HG03575 (cell line): ENCODE measurements around the gene PSMC3IP.

Source experiments
- ATAC-seq: cut with Tn5 transposase; IDR thresholded peaks from one replicate; pipeline ENCODE4 v1.9.1; 2021; ENCODE audit not compliant: unreplicated experiment, insufficient number of reproducible peaks, low FRiP score; ENCODE audit errors: extremely low read depth

PSMC3IP gene

DNA sequence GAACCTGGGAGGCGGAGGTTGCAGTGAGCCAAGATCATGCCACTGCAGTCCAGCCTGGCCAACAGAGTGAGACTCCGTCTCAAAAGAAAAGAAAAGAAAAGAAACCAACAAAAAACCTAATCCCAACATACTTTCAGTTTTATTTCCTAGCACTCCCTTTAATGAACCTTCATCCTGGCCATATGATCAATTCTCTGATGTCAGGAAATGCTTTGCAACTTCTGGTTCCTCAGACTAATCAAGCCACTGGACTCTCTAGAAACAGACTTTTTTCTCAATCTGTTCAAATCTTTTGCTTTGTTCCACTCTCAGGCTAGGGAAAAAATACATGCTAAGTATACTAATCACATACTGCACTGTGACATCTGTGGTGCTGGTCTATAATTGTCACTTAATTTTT, 13.4 kb upstream of the PSMC3IP start:
- ATAC-seq: no peak

DNA sequence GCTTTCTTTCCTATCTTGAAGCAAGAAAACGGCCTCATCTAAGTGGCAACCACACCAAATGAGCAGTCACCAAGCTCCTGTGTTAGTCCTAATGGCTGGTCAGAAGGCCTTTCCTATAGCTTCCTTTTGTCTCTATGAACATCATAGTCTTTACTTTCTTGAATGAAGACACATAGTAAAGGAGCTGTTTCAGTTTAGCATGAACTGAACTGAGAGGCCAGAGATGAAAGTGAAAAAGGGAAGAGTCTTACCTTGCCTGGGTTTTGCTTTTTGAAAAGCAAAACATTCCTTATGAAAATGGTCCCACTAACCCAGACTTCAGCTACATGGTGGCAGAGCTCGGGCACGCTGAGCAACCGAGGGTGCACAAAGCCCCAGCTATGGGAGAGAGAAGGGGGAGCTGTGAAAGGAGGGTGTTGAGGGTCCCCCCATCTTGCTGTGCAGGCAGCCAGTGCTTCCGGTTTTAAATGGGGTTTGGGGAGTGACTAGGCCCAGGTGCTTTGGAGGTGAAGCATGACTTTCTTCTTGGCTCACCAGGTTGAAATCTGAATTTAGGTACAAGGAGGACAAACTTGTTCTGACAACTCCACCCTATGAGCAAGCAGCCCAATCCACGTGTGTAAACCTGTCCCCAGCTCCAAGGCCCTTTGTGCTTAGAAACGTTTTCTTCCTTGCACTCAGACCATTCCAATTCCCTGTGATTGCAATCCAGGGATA, 9.1 kb upstream of the PSMC3IP start:
- no peak for ATAC-seq

DNA sequence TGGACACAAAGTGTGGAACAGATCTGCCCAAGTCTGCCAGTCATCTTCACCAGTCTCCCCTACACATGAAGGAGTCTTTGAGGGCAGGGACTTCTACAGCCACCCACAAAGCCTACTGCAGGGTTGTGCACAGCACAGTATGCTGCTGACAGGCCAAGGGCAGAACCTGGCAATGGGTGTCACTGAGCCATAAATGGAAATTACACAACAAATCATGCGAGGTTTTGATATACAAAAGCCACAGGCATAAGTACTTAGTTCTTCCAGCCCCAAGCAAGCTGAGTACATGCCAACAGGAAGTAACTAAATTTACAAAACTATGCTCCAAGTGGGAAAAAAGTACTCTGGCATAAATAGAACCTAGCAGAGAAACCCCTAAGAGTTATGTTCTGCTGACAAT, 7.8 kb upstream of the PSMC3IP start:
- no peak for ATAC-seq

DNA sequence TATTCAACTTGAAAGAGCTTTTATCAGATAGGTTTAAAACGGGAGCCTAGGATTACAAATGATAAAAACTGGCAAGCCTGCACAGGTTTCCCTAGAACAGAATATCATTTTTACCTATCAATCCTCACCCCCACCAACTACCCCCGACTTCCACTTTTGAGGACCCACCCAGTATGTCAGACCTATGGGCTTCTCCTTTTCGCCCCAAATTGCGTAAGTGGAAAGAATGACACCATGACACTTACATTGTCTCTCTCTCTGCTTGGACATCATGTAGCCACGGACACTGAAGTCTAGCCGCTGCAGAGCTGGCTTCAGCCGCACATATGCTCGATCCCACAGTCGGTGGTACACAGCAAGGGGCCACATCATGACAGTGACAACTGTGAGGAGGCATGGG, 7.4 kb upstream of the PSMC3IP start:
- no peak for ATAC-seq

DNA sequence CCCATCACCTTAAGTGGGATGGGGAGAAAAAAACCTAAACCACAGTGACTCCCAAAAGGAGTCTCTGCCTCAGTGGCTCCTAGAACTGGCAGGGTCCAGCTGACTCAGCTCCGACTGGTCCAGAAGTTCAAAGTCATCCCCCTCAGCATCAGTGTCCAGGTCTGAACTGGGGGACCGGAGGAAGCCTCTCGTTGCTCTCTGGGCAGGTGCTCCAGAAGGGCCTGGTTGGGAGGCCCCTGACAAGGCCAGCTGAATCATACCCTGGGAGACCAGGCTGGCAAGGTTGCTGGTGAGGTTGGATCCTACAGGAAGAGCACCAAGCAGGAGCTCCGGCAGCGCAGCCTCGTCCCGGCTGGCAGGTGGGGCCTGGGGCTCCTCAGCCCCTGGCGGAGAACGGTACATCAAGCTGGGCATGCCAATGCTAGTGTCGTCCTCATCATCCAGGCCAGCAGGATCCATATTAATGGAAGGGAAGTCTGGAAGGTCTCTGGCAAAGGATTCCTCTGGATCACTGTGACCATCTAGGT, 4.3 kb upstream of the PSMC3IP start:
- no peak for ATAC-seq

DNA sequence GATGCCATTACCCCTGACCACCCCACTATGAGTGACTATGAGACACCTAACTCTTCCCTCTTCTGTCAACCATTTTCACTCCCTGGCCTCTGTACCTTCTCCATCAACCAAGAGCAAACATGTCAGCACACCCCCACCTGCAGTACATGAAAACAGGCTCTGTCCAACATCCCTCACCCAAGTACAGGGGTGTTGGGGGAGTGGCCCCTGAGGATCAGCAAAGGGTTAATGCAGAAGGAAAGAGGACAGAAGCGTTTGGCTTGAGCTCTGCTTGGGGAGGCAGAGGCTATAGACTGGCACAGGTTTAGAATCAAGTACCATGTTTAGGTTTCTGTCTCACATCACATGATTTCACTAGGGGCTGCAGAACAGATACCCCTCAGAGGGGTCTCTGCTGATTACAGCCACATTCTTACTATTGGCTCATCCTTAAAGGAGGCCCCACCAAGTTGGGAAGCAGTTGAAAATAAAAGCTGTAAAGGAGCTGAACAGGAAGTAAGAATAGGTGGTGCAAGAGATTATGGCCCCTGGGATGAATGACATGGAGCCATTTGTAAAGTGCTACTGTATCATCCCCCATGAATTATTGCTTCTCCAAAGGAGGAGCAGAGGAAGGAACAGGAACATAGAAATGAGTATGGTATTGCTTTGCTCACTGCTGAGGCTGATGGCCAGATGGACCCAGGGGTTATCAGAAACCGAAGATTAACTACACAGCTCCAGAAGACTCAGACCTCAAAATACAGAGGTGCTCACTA, 2.4 kb upstream of the PSMC3IP start:
- no peak for ATAC-seq

DNA sequence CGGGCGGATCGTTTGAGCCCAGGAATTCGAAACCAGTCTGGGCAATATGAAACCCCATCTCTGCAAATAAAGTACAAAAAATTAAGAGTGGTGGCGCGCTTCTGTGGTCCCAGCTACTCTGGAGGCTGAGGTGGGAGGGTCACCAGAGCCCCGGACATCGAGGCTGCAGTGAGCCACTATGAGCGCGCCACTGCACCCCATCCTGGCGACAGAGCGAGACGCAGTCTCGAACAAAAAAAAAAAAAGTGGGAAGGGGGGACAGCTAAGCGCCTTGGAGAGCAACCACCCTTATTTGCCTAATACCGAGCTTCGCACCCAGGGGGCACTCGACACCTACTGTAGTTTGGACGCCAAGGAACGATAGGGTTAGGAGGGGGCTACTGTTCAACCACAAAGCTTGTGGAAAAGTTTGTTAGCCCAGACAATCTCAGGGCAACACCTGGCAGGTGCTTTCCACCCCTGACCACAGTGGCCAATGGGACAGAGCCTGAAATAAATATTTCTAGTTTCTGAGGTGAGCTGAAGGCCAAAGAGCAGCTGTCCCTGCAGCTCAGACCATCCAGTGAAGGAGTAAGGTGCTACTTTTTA, 847 bp upstream of the PSMC3IP start:
- no peak for ATAC-seq

DNA sequence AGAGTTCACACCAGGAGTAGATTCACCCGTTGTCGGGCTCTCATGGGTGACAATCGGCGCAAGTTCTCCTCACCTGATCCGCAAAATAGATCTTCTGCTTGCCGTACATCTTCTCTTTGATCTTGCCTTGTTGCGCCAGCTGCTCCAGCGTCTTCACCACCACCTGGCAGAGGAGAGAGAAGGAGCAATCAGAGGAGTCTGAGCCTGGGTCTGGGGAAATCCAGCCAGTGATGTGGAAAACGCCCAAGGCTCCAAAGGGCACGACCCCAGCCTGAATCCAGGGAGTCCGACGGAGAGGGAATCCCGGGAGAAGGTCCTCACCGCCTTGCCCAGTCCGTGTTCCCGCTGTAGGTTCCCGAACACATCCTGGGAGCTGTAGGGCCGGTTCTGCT, 393 bp downstream of the PSMC3IP start:
- no peak for ATAC-seq

DNA sequence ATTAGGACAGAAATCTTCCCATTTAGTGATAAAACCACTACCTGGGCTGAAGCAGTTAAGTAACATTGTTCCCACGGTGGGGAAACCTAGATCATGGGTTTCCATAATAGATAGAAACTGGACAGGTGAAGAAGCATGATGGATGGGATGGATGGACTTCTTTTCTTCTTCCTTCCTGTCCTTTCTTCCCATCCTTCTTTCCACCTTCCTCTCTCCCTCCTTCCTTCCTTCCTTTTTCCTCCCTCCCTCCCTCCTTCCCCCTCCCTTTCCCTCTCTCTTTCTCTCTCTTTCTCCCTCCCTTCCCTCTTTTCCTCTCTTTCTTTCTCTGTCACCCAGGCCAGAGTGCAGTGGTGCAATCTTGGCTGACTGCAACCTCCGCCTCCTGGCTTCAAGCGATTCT, 3.1 kb downstream of the PSMC3IP start:
- ATAC-seq: no peak

DNA sequence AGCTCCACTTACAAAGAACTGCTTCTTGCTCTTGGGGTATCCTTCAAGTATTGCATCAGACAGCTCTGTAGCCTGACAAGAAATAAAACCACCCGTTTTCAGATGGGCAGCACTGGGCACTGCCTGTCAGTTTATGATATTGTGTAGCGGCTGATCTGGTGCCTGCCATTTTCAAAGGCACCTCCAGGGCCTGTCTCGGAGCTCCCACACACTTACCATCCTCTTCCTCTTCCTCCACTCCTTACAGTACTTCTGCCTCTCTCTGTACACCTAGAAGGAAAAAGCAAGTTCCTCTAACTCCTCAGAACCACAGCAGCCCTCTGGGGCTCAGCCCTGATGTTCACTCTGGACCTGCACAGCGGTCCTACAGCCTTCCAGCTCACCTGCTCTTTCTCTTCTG, 4.4 kb downstream of the PSMC3IP start:
- no peak for ATAC-seq

DNA sequence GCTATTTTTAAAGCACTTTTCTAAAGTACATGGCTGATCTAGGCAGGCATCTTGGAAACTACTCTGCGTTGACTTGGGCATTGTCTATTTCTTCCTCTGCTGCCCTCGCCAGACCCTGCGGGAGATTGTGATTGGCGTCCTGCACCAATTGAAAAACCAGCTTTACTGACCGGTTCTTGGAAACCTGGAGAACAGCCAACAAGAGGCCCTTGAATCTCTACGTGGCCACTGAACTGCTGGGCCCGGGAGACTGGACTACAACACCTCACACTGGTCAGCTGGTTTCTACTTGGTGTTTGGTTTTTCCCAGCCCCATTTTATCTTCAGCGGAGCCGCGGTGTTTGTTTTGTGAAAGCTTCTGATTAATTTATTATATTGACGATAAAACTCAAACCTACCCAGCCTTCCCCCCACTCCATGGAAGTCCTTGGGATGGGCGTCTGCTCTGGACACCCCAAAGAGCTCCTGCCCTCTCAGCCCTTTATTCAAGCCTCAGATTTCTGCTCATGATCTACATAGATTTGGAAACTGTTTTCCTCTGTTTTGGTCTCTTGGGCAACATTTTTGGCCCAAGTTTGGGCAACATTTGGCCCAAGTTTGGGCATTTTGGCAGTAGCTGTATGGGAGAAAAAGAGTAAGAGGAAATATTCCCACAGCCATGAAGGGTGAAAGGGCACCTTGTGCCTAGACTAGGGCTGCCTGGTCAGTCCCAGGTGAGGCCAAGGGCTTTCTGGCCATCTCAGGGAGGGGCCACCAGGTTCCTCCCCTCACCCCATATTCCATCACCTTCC, 5.9 kb downstream of the PSMC3IP start:
- ATAC-seq: no peak

DNA sequence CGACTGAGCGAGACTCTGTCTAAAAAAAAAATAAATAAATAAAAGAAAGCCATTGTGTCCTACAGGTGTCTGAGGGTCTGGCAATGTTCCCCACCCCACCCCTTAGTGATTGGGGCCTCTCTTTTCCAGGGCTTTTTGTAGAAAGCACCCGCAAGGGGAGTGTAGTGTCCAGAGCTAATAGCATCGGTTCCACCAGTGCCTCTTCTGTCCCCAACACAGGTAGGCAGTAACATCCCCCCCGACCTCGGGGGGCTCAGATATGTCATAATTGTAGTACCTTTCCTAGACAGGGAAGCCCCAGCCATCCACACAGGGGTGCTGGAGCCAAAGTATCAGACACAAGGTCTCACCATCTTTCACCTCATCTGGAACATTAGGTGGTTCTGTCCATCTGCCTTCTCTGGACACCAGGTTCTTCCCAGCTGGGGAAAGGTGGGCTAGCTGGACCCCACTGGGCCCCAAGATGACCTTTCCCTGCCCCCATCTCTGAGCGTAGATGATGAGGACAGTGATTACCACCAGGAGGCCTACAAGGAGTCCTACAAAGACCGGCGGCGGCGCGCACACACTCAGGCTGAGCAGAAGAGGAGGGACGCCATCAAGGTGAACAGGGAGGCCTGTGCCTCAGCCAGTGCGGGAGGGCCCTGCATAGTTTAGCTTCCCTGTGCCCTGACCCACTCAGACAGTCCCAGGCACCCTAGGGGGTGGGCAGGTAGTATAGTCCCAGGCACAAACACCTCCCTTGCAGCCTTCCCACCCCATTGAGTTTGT, 9.0 kb downstream of the PSMC3IP start:
- ATAC-seq: no peak

DNA sequence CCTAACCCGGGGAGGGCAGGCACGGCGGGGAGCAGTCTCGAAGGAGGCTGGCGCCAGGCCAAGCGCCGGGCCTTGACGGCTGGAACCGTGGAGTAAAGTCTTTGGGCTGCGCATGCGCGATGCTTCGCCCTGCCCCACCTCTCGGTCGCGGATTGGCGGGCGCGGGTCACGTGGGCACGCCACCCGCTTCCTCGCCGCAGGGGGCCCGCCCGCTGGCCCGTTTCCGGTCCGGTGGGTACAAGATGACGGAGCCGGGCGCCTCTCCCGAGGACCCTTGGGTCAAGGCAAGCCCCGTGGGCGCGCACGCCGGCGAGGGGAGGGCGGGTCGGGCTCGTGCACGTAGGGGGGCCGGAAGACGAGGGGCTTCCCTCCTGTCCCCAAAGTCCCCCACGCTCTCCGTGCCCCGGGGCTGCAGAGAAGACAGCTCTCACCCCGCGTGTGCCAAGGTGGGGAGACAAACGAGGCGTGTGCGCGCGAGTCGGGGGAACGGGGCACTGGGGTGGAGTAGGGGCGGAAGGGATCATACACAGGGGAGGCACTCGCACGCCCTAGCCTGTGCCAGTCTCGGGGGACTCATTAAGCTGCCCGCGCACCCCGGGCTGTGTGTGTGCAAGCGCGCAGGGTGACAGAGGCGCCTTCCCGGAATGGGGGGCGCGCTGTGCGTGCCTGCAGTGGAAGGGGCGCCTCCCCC, 10.5 kb downstream of the PSMC3IP start, which contains the start of gene MLX:
MLX (plus strand) TSS at position 218 of the 691 bp plus-strand sequence; CDS start at position 243, 25 bp downstream.
- no peak for ATAC-seq

DNA sequence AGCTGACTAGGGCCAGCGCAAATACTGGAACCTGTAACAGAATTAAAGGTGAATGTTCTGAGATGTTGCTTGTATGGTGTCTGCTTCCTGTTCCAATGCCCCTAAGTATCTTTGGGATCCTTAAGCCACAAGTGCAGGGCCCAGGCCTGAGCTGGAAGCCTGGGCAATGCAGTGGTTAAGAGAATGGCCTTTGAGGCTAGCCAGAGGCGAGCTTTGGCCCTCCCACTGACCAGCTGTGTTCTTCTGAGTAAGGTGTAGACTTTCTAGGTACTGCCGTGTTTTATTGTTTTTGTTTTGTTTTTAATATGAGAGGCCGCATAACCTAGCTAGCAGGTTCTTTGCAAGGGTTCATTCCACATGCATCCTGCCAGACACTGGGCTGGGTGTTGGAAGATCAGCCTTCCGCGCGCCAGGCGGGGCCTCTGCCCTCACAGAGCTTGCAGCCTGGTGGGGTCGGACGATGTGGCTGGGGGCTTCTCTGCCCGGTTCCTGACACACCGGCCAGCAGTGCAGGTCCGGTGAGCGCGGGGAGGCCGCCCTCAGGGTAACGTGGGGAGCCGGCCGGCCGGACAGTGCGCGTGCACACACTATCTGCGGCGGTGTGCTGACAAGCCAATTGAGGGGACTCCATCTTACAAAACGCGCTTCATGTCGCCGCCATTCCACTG, 11.2 kb downstream of the PSMC3IP start:
- ATAC-seq: no peak

DNA sequence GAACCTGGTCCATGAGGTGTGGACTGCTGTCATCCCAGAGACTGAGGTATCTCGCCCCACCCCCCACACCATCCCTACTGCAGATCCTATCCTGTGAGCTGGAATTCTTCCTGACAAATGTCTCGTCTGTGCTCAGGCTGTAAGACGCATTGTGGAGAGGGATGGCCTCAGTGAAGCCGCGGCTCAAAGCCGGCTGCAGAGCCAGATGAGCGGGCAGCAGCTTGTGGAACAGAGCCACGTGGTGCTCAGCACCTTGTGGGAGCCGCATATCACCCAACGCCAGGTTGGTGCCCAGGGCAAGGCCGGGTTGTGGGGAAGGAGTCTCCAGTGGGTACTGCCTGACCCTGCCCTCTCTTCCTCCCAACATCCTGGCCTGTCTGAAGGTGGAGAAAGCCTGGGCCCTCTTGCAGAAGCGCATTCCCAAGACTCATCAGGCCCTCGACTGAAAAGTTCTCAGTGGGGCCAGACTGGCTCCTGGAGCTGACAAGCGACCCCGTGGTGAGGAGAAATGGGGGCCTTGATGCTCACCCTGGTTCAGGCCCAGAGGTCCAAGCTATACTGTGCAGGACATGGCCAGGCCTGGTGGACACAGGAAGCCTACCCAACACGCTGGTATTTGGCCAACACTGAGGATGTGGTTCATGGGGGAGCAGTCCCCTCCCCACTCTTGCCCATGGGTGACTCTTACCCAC, 11.9 kb downstream of the PSMC3IP start:
- ATAC-seq: no peak

DNA sequence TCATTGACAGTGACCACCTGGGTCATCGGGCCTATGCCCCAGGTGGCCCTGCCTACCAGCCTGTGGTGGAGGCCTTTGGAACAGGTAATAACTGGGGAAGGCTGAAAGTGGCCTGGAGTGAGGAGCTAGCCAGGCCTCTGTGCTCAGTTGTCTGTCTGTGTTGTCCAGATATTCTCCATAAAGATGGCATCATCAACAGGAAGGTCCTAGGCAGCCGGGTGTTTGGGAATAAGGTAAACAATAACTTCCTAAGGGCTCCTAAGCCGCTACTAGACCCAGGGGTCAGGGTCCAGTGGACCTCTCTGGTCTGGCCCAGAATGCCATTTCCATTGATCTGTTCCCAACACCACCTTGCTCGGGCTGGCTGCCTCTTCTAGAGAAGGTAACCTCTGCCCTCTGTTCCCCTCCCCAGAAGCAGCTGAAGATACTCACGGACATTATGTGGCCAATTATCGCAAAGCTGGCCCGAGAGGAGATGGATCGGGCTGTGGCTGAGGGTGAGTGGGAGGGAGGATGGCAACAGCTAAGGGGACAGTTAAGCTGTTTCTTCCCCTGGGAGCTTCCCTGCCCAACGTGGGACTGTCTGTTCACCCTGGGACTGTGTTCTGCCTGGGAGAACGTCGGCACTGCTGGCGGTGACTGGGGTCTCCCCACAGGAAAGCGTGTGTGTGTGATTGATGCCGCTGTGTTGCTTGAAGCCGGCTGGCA, 12.6 kb downstream of the PSMC3IP start:
- no peak for ATAC-seq
